ENCODE measurements around the gene RAD18. TPM values are rescaled to one million over a fixed set of nuclear protein-coding genes. Genes with fewer than 3 reads are reported as not detected.

Gene RAD18
- polyA plus RNA-seq, 1 of the 3 experiments (the other 2 are of a cell fraction), result 5.7 TPM

GRCh38 chr3:8931342-8931741 is 31.9 kb downstream of the RAD18 start:
- peak; percentile 20 for DNase-seq
- peaks cover 17 to 23% of the 10 kb centered on the region in 2 experiments for H3K36me3 ChIP-seq (replicated peaks in 1 of 2; ENCODE audit: control insufficient read depth in 1 of 2, insufficient read depth in 2 of 2, low read length in 1 of 2)
- peak overlapping the region in 1 of 2 experiments; percentile 28; a peak in 2 of 4 replicates for H3K4me3 ChIP-seq (ENCODE audit: low read depth in 2 of 2, low read length in 1 of 2)
- peaks cover 15% of the 10 kb centered on the region; the same call in 1 of the 2 replicates for H3K79me2 ChIP-seq (ENCODE audit: insufficient read depth)
- H2AFZ ChIP-seq (ENCODE audit: low read depth), result no peak overlapping the region
- H3K9me3 ChIP-seq, result no peaks in the 10 kb centered on the region
- peaks cover 8% of the 10 kb centered on the region for H3F3A ChIP-seq (replicated peaks; ENCODE audit: insufficient read depth)
- peak overlapping the region; percentile 13; the same call in 1 of the 2 replicates for H3K9ac ChIP-seq
- CTCF ChIA-PET, result interaction anchor here (0.6 to 1.1 kb wide), 3 partner anchors 12 to 280 kb away, joined by 3 read pairs; no protein-coding TSS in a partner anchor
- peak overlapping the region; percentile 48 for H3K4me2 ChIP-seq
- POLR2A ChIA-PET, result no interaction called here
- H3K27me3 ChIP-seq (ENCODE audit: insufficient read depth), result no peaks in the 10 kb centered on the region
- TF ChIP-seq MAX (IDR thresholded peaks at IDR 0.05; ENCODE audit: low read depth), result no peak
- WGBS (ENCODE audit: low lambda C conversion rate), result 75% methylated on average over 3 of the region's 3 CpGs
- H4K20me1 ChIP-seq (ENCODE audit: insufficient read depth), result no peaks in the 10 kb centered on the region
- H3K27ac ChIP-seq (ENCODE audit: low read depth in 2 of 2, low read length in 1 of 2), result peak overlapping the region in 1 of 2 experiments; percentile 60; a peak in 2 of 4 replicates
- H3K9me2 ChIP-seq, result no peaks in the 10 kb centered on the region
- H3K4me1 ChIP-seq (ENCODE audit: control insufficient read depth in 1 of 2, insufficient read depth in 2 of 2, low read depth in 1 of 2, low read length in 1 of 2), result peaks cover under 1 to 6% of the 10 kb centered on the region in 2 experiments; a peak in 2 of 4 replicates

- peaks cover 5% of the 10 kb centered on the region for H3F3A ChIP-seq (replicated peaks; ENCODE audit: insufficient read depth)
- H2AFZ ChIP-seq (ENCODE audit: low read depth), result no peak overlapping the region
- no peak for DNase-seq
- no peaks in the 10 kb centered on the region for H3K27me3 ChIP-seq (ENCODE audit: insufficient read depth)
- WGBS (ENCODE audit: low lambda C conversion rate), result 75% methylated on average over 4 of the region's 4 CpGs
- no peaks in the 10 kb centered on the region for H4K20me1 ChIP-seq (ENCODE audit: insufficient read depth)
- POLR2A ChIA-PET, result no interaction called here
- H3K79me2 ChIP-seq (ENCODE audit: insufficient read depth), result peaks cover 15% of the 10 kb centered on the region; the same call in 1 of the 2 replicates
- no peak overlapping the region for H3K27ac ChIP-seq (ENCODE audit: low read depth in 2 of 2, low read length in 1 of 2)
- H3K4me2 ChIP-seq, result no peak overlapping the region
- H3K9me3 ChIP-seq, result no peaks in the 10 kb centered on the region
- CTCF ChIA-PET, result interaction anchor here (1.2 kb wide), 1 partner anchor 413 kb away, joined by 3 read pairs; no protein-coding TSS in a partner anchor
- H3K9me2 ChIP-seq, result no peaks in the 10 kb centered on the region
- peaks cover 11 to 18% of the 10 kb centered on the region in 2 experiments for H3K36me3 ChIP-seq (replicated peaks in 1 of 2; ENCODE audit: control insufficient read depth in 1 of 2, insufficient read depth in 2 of 2, low read length in 1 of 2)
- peaks cover 0 to 6% of the 10 kb centered on the region in 2 experiments; a peak in 2 of 4 replicates for H3K4me1 ChIP-seq (ENCODE audit: control insufficient read depth in 1 of 2, insufficient read depth in 2 of 2, low read depth in 1 of 2, low read length in 1 of 2)
- no peak overlapping the region for H3K9ac ChIP-seq
- no peak overlapping the region for H3K4me3 ChIP-seq (ENCODE audit: low read depth in 2 of 2, low read length in 1 of 2)
- TF ChIP-seq TAF1 (IDR thresholded peaks at IDR 0.05; ENCODE audit: borderline replicate concordance, low read depth, low read length) (no peak), SIN3A (IDR thresholded peaks at IDR 0.05; ENCODE audit: borderline replicate concordance, low read depth, low read length) (no peak), TCF12 (IDR thresholded peaks at IDR 0.05) (no peak), ELF1 (IDR thresholded peaks at IDR 0.05) (no peak), SMC3 (IDR thresholded peaks at IDR 0.05; ENCODE audit: low read depth, low read length) (no peak), CTCF (IDR thresholded peaks at IDR 0.05) (no peak), USF2 (IDR thresholded peaks at IDR 0.05; ENCODE audit: borderline replicate concordance, low read depth, low read length) (no peak), USF1 (IDR thresholded peaks at IDR 0.05; ENCODE audit: borderline replicate concordance, low read depth) (no peak), EZH2phosphoT487 (IDR thresholded peaks at IDR 0.05; ENCODE audit: borderline replicate concordance, low read depth) (no peak), JUND (IDR thresholded peaks at IDR 0.05) (no peak)
Observed at GRCh38 chr3:8929860-8930259, 33.4 kb downstream of the RAD18 start.

Data from SK-N-SH (cell line).